ENCODE data around the gene NAV3. TPM values are rescaled to one million over a fixed set of nuclear protein-coding genes. Genes with fewer than 3 reads are reported as not detected.

Gene NAV3
- total RNA-seq, 1 experiment from 2014 or later = 18.0 TPM

DNA sequence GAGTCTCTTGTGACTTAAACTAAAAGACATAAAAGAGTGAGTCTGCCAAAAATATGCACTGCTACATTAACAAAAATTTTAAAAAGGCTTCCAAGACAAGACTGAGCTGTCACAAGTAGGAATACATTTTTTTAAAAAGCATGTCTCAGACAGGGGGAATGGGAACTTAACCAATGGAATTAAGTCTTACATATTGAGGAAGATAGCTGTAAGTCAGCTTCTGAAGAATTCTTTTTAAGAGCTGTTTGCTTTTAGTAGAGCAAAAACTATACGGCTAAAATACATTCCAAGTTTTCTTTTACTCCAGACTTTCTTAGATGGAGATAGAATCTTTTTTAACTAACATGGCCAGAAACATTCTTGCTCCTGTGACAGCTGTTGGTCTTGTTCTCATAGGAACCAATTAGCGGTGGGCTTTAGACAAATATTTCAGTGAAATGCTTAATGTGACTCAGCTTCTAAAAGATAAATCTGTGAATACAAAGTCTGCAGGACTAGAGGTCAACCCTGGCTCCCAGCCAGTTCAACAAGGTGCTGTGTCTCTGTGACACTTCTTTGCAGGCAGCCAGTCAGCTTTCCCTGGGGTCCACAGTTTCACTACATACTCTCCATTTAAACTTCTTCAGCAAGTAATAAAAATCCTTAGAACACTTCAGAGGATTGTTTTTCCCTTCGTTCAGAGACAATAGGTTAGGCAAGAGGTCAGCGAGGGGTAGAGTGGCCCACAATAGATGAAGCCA lies 187.6 kb downstream of the NAV3 start:
- no TSS peak for BruUV-seq (replicated peaks)
- Histone ChIP-seq H3K9me3 (ENCODE audit: low read depth, low read length, poor library complexity, severe bottlenecking) (no peaks in the 10 kb centered on the region), H3K27ac (ENCODE audit: low read depth, low read length, poor library complexity, severe bottlenecking) (no peak overlapping the region), H3K4me1 (ENCODE audit: insufficient read depth, low read length, poor library complexity, severe bottlenecking) (no peaks in the 10 kb centered on the region), H3K36me3 (ENCODE audit: insufficient read depth, low read length, poor library complexity, severe bottlenecking) (no peaks in the 10 kb centered on the region), H3K4me3 (ENCODE audit: low read depth, low read length, poor library complexity, severe bottlenecking) (no peak overlapping the region), H3K27me3 (replicated peaks; ENCODE audit: insufficient read depth, low read depth, low read length, poor library complexity) (no peaks in the 10 kb centered on the region)
- ChIA-PET CTCF (no interaction called here), POLR2A (ENCODE audit: low non-redundant PET) (no interaction called here)
- DNase-seq (ENCODE audit: low spot score) = no peak
- TF ChIP-seq, protein P1, sequence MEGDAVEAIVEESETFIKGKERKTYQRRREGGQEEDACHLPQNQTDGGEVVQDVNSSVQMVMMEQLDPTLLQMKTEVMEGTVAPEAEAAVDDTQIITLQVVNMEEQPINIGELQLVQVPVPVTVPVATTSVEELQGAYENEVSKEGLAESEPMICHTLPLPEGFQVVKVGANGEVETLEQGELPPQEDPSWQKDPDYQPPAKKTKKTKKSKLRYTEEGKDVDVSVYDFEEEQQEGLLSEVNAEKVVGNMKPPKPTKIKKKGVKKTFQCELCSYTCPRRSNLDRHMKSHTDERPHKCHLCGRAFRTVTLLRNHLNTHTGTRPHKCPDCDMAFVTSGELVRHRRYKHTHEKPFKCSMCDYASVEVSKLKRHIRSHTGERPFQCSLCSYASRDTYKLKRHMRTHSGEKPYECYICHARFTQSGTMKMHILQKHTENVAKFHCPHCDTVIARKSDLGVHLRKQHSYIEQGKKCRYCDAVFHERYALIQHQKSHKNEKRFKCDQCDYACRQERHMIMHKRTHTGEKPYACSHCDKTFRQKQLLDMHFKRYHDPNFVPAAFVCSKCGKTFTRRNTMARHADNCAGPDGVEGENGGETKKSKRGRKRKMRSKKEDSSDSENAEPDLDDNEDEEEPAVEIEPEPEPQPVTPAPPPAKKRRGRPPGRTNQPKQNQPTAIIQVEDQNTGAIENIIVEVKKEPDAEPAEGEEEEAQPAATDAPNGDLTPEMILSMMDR (conservative IDR thresholded peaks at IDR 0.05; ENCODE audit: low read depth, low read length) = no peak
- TF ChIP-seq EZH2 (IDR thresholded peaks at IDR 0.05; ENCODE audit: borderline replicate concordance, low read depth, low read length, poor library complexity, severe bottlenecking) = no peak
- intact Hi-C loops (cut with micrococcal nuclease; ENCODE audit: unreplicated experiment) = no loop called here

DNA sequence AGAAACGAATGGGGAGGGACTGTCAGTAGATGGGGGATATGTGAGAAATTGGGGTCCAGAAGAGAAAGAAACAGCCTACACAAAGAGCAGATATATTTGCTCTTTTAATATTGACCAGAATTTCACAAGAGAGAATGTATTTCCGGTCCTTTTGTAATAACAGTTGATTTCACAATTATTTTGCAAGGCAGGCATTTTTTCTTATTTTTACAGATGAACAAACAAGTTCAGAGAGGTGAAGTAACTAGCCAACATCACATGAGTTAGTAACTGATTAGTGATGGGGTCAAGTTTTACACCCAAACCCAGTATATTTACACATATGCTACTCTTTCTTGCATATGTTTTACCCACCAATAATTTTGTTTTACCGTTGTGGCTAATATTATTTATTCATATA lies 188.2 kb downstream of the NAV3 start:
- ChIA-PET POLR2A (ENCODE audit: low non-redundant PET) (no interaction called here), CTCF (no interaction called here)
- Histone ChIP-seq H3K9me3 (ENCODE audit: low read depth, low read length, poor library complexity, severe bottlenecking) (no peaks in the 10 kb centered on the region), H3K36me3 (ENCODE audit: insufficient read depth, low read length, poor library complexity, severe bottlenecking) (no peaks in the 10 kb centered on the region), H3K4me3 (ENCODE audit: low read depth, low read length, poor library complexity, severe bottlenecking) (no peak overlapping the region), H3K27ac (ENCODE audit: low read depth, low read length, poor library complexity, severe bottlenecking) (no peak overlapping the region), H3K4me1 (ENCODE audit: insufficient read depth, low read length, poor library complexity, severe bottlenecking) (no peaks in the 10 kb centered on the region), H3K27me3 (replicated peaks; ENCODE audit: insufficient read depth, low read depth, low read length, poor library complexity) (no peaks in the 10 kb centered on the region)
- TF ChIP-seq, protein P1 (conservative IDR thresholded peaks at IDR 0.05; ENCODE audit: low read depth, low read length) = no peak
- no peak for TF ChIP-seq EZH2 (IDR thresholded peaks at IDR 0.05; ENCODE audit: borderline replicate concordance, low read depth, low read length, poor library complexity, severe bottlenecking)
- BruUV-seq (replicated peaks) = no TSS peak
- DNase-seq (ENCODE audit: low spot score) = no peak
- intact Hi-C loops (cut with micrococcal nuclease; ENCODE audit: unreplicated experiment) = no loop called here

DNA sequence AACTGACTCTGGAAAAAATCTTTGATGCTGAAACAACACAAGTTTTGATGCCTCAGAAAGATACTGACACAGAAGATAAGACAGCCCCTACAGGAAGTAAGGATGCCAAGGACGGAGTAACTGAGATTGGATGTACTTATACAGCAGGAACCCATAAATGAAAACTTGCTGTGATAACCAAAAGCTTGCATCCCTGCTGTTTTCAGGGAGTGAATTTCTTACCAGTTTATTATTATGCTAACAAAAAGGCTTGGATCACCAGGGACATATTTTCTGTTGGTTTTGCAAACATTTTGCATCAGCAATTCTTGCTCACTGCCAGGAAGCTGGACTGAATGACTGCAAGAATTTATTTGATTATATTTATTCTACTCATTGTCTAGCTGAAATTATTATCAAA lies 197.7 kb downstream of the NAV3 start:
- DNase-seq (ENCODE audit: low spot score) = peak; percentile 42
- POLR2A ChIA-PET (ENCODE audit: low non-redundant PET) = interaction anchor here (0.6 kb wide), 1 partner anchor 20 kb away, joined by 6 read pairs; no protein-coding TSS in a partner anchor
- H3K27me3 ChIP-seq (replicated peaks; ENCODE audit: insufficient read depth, low read depth, low read length, poor library complexity) = no peaks in the 10 kb centered on the region
- CTCF ChIA-PET = no interaction called here
- no TSS peak for BruUV-seq (replicated peaks)
- no peaks in the 10 kb centered on the region for H3K4me1 ChIP-seq (ENCODE audit: insufficient read depth, low read length, poor library complexity, severe bottlenecking)
- H3K36me3 ChIP-seq (ENCODE audit: insufficient read depth, low read length, poor library complexity, severe bottlenecking) = no peaks in the 10 kb centered on the region
- H3K4me3 ChIP-seq (ENCODE audit: low read depth, low read length, poor library complexity, severe bottlenecking) = no peak overlapping the region
- TF ChIP-seq, protein P1 (conservative IDR thresholded peaks at IDR 0.05; ENCODE audit: low read depth, low read length) = no peak
- TF ChIP-seq EZH2 (IDR thresholded peaks at IDR 0.05; ENCODE audit: borderline replicate concordance, low read depth, low read length, poor library complexity, severe bottlenecking) = no peak
- no peak overlapping the region for H3K27ac ChIP-seq (ENCODE audit: low read depth, low read length, poor library complexity, severe bottlenecking)
- intact Hi-C loops (cut with micrococcal nuclease; ENCODE audit: unreplicated experiment) = no loop called here
- no peaks in the 10 kb centered on the region for H3K9me3 ChIP-seq (ENCODE audit: low read depth, low read length, poor library complexity, severe bottlenecking)

Data from A673 (cell line).